CD14-positive monocyte (primary cell): ENCODE results near the gene ZC3H8. TPM values are rescaled to one million over a fixed set of nuclear protein-coding genes. Genes with fewer than 3 reads are reported as not detected.
"Not testable (repeated sequence)": the region's sequence is repeated elsewhere in the genome, so short reads cannot be mapped to it uniquely, and the experiment has no call there.

Experiments
- DNase-seq, 3 donors: peaks; one replicate each; pipeline ENCODE4 v3.0.0-alpha.2; 2011 to 2022
- H2AFZ ChIP-seq: 2 replicates; pipeline ENCODE4 v1.6.0; 2012; ENCODE audit warnings: mild to moderate bottlenecking, low read depth, low read length, inconsistent platforms; ENCODE audit not compliant: insufficient read depth, poor library complexity, severe bottlenecking
- H3K27ac ChIP-seq, 2 donors: 1 replicate in 1 of 2; 2 replicates in 1 of 2; pipeline ENCODE4 v1.5.1; 2012 to 2013; ENCODE audit warnings: low read length in 2 of 2, control low read depth in 1 of 2, inconsistent platforms in 1 of 2, low read depth in 1 of 2, mild to moderate bottlenecking in 1 of 2
- H3K27me3 ChIP-seq, 2 donors: one replicate each; pipeline versions ENCODE4 v1.6.0 to v1.6.1; 2011 to 2013; ENCODE audit warnings: low read length in 2 of 2; ENCODE audit not compliant: control insufficient read depth in 2 of 2, insufficient read depth in 2 of 2
- H3K36me3 ChIP-seq, 2 donors: replicated peaks in 1 of 2; 1 replicate in 1 of 2; 2 replicates in 1 of 2; pipeline versions ENCODE4 v1.5.1 to v1.6.1; 2012 to 2013; ENCODE audit warnings: low read length in 2 of 2, control low read depth in 1 of 2, inconsistent platforms in 1 of 2, mild to moderate bottlenecking in 1 of 2; ENCODE audit not compliant: insufficient read depth in 2 of 2, control insufficient read depth in 1 of 2
- H3K4me1 ChIP-seq, 2 donors: 1 replicate in 1 of 2; 2 replicates in 1 of 2; pipeline versions ENCODE4 v1.5.1 to v1.6.1; 2012 to 2013; ENCODE audit warnings: low read length in 2 of 2, control low read depth in 1 of 2, inconsistent platforms in 1 of 2, mild to moderate bottlenecking in 1 of 2, moderate library complexity in 1 of 2; ENCODE audit not compliant: insufficient read depth in 2 of 2, control insufficient read depth in 1 of 2
- H3K4me2 ChIP-seq: replicated peaks from 2 replicates; pipeline ENCODE3; 2012; ENCODE audit warnings: low read length, moderate library complexity, mild to moderate bottlenecking; ENCODE audit not compliant: poor library complexity, severe bottlenecking; ENCODE audit errors: extremely low read depth
- H3K4me3 ChIP-seq, 3 experiments: fragments of 200-600 bp in 1 of 3; sonication (generic) in 1 of 3; replicated peaks in 1 of 3; 1 replicate in 2 of 3; 2 replicates in 1 of 3; pipeline ENCODE4 v1.5.1; 2011 to 2013; ENCODE audit warnings: low read length in 3 of 3, mild to moderate bottlenecking in 3 of 3, control low read depth in 2 of 3, low read depth in 2 of 3, inconsistent platforms in 1 of 3, moderate library complexity in 1 of 3
- H3K79me2 ChIP-seq: 2 replicates; pipeline ENCODE4 v1.6.0; 2012; ENCODE audit warnings: mild to moderate bottlenecking, control low read depth, inconsistent platforms, low read length, moderate library complexity; ENCODE audit not compliant: insufficient read depth
- H3K9ac ChIP-seq: 2 replicates; pipeline ENCODE4 v1.6.0; 2017; ENCODE audit warnings: low read length, mild to moderate bottlenecking; ENCODE audit not compliant: insufficient read depth, poor library complexity, severe bottlenecking
- H3K9me3 ChIP-seq, 2 donors: replicated peaks in 1 of 2; 1 replicate in 1 of 2; 2 replicates in 1 of 2; pipeline versions ENCODE4 v1.5.1 to v1.6.1; 2012 to 2013; ENCODE audit warnings: low read length in 2 of 2, control low read depth in 1 of 2; ENCODE audit not compliant: control insufficient read depth in 1 of 2, insufficient read depth in 1 of 2
- H4K20me1 ChIP-seq: 2 replicates; pipeline ENCODE4 v1.6.0; 2012; ENCODE audit warnings: mild to moderate bottlenecking, low read length, control low read depth, moderate library complexity; ENCODE audit not compliant: insufficient read depth
- H3K27ac Mint-ChIP-seq, 7 donors: one replicate each; pipeline ENCODE4 v1.8.0; 2020; ENCODE audit warnings: mild to moderate bottlenecking in 7 of 7, mixed read lengths in 7 of 7, moderate library complexity in 6 of 7, inconsistent platforms in 2 of 7
- H3K27me3 Mint-ChIP-seq, 3 donors: one replicate each; pipeline ENCODE4 v1.8.0; 2021 to 2022; ENCODE audit warnings: low read depth in 3 of 3, mild to moderate bottlenecking in 3 of 3, mixed read lengths in 3 of 3, moderate library complexity in 3 of 3, inconsistent platforms in 1 of 3
- H3K36me3 Mint-ChIP-seq, 2 donors: one replicate each; pipeline ENCODE4 v1.8.0; 2020; ENCODE audit warnings: mixed read lengths in 2 of 2, inconsistent platforms in 1 of 2, mild to moderate bottlenecking in 1 of 2
- H3K4me1 Mint-ChIP-seq: one replicate; pipeline ENCODE4 v1.8.0; 2020; ENCODE audit warnings: mild to moderate bottlenecking, mixed read lengths
- H3K4me3 Mint-ChIP-seq, 2 donors: one replicate each; pipeline ENCODE4 v1.8.0; 2020; ENCODE audit warnings: mild to moderate bottlenecking in 2 of 2, mixed read lengths in 2 of 2, moderate library complexity in 1 of 2
- H3K9me3 Mint-ChIP-seq, 7 donors: one replicate each; pipeline ENCODE4 v1.8.0; 2020 to 2022; ENCODE audit warnings: mixed read lengths in 7 of 7, mild to moderate bottlenecking in 6 of 7, moderate library complexity in 6 of 7, inconsistent platforms in 2 of 7
- WGBS: methylation state at CpG from one replicate; pipeline ENCODE4 v1.1.5; 2013; ENCODE audit warnings: missing lambda C conversion rate; ENCODE audit not compliant: insufficient coverage; 5-methylcytosine and 5-hydroxymethylcytosine counted together
- intact Hi-C, 2 donors: fragments of 100-400 bp; cut with micrococcal nuclease; formaldehyde crosslinking; loops; one replicate each; pipeline versions ENCODE4 v1.15.0 to v1.15.1; 2023
- polyA plus RNA-seq, 3 donors: library from polyadenylated mRNA; depleted of rRNA in 1 of 3; unstranded in 2 of 3; stranded (reverse) in 1 of 3; fragments of 300-500 nt in 2 of 3; fragments of >200 nt in 1 of 3; fragmentation: Illumina TruSeq in 2 of 3; gene quantifications; 1 replicate in 2 of 3; 2 replicates in 1 of 3; pipeline ENCODE4 v1.2.3, GENCODE V29; 2012 to 2021
- TF ChIP-seq, protein P1 (sequence below): fragments of 200-600 bp; IDR thresholded peaks from one replicate; pipeline ENCODE4 v1.8.0; 2022; ENCODE audit warnings: antibody characterized with exemption, mild to moderate bottlenecking

ZC3H8 gene
- polyA plus RNA-seq, 3 donors = 2.3 to 6.9 (median 2.3) TPM

DNA sequence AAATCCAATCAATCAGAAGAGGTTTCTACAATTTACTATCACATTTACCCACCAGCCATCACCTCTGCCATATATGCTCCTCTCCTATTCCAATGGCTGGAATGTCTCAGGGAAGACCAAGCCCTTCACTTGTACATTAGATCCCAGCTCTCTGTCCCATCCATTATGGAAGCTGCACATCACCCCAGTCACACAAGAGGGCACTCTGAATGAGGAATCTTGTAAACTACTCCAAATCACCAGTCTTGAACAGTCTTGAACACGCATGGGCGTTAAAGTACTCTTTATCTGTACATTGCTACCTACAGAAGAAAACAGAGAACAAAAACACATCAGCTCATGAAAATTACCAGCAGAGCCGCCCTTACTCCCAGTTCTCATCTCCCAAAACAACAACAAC is 38.7 kb downstream of the ZC3H8 start:
- H3K4me3 Mint-ChIP-seq = no peak overlapping the region
- H3K4me1 ChIP-seq = no peaks in the 10 kb centered on the region
- 88% methylated on average over 2 of the region's 3 CpGs for WGBS
- no peaks in the 10 kb centered on the region for H3K79me2 ChIP-seq
- no peak overlapping the region for H3K4me2 ChIP-seq
- H3K27me3 ChIP-seq = no peaks in the 10 kb centered on the region
- H3K9me3 Mint-ChIP-seq = peaks cover 9 to 12% (median 10%) of the 10 kb centered on the region in 7 donors
- DNase-seq = no peak
- TF ChIP-seq, protein P1, sequence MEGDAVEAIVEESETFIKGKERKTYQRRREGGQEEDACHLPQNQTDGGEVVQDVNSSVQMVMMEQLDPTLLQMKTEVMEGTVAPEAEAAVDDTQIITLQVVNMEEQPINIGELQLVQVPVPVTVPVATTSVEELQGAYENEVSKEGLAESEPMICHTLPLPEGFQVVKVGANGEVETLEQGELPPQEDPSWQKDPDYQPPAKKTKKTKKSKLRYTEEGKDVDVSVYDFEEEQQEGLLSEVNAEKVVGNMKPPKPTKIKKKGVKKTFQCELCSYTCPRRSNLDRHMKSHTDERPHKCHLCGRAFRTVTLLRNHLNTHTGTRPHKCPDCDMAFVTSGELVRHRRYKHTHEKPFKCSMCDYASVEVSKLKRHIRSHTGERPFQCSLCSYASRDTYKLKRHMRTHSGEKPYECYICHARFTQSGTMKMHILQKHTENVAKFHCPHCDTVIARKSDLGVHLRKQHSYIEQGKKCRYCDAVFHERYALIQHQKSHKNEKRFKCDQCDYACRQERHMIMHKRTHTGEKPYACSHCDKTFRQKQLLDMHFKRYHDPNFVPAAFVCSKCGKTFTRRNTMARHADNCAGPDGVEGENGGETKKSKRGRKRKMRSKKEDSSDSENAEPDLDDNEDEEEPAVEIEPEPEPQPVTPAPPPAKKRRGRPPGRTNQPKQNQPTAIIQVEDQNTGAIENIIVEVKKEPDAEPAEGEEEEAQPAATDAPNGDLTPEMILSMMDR = no peak
- H2AFZ ChIP-seq = no peak overlapping the region
- no peak overlapping the region for H3K9ac ChIP-seq
- no peak overlapping the region for H3K4me3 ChIP-seq
- H3K27me3 Mint-ChIP-seq = no peaks in the 10 kb centered on the region
- peak overlapping the region in 1 of 7 donors; percentile 48 for H3K27ac Mint-ChIP-seq
- H3K27ac ChIP-seq = no peak overlapping the region
- H4K20me1 ChIP-seq = no peaks in the 10 kb centered on the region
- intact Hi-C loops = no loop called here
- H3K4me1 Mint-ChIP-seq = peaks cover 3% of the 10 kb centered on the region
- H3K9me3 ChIP-seq = peaks cover 7 to 9% of the 10 kb centered on the region in 2 donors
- peaks cover 15 to 21% of the 10 kb centered on the region in 2 donors for H3K36me3 ChIP-seq
- peaks cover 30 to 39% of the 10 kb centered on the region in 2 donors for H3K36me3 Mint-ChIP-seq

DNA sequence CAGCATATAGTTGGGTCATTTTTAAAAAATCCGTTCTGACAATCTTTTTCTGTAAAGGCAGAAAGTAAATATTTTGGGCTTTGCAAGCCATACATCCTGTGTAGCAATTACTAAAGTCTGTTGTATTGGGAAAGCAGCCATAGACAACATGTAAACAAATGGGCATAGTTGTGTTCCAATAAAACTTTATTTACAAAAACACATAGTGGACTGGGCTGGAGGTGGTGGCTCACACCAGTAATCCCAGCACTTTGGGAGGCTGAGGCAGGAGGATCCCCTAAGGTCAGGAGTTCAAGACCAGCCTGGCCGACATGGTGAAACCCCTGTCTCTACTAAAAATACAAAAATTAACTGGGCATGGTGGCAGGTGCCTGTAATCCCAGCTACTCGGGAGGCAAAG is 46.9 kb downstream of the ZC3H8 start:
- H3K4me3 ChIP-seq, H3K27ac Mint-ChIP-seq, H3K4me1 Mint-ChIP-seq, H3K4me3 Mint-ChIP-seq, H3K36me3 ChIP-seq, DNase-seq, H3K79me2 ChIP-seq, H3K9ac ChIP-seq, H3K4me2 ChIP-seq, H3K27me3 ChIP-seq, intact Hi-C loops, H3K27me3 Mint-ChIP-seq, H4K20me1 ChIP-seq, H3K27ac ChIP-seq, H3K4me1 ChIP-seq, H2AFZ ChIP-seq: not testable (repeated sequence)
- 86% methylated on average over 1 of the region's 3 CpGs for WGBS
- Mint-ChIP-seq H3K36me3 (peaks cover 7 to 13% of the 10 kb centered on the region in 2 donors), H3K9me3 (peaks cover 15 to 40% (median 29%) of the 10 kb centered on the region in 7 donors)
- H3K9me3 ChIP-seq = peaks cover 4 to 18% of the 10 kb centered on the region in 2 donors
